Chondrocyte (in vitro differentiated cells): ENCODE results near the gene NLRC5. TPM values are rescaled to one million over a fixed set of nuclear protein-coding genes. Genes with fewer than 3 reads are reported as not detected.

Source experiments
- DNase-seq: peaks from one replicate; pipeline ENCODE4 v3.0.0; 2021; ENCODE audit warnings: mixed read lengths, low spot score
- H3K27ac Mint-ChIP-seq: one replicate; pipeline ENCODE4 v1.8.0; 2021; ENCODE audit warnings: mild to moderate bottlenecking, moderate library complexity, mixed read lengths; ENCODE audit not compliant: unreplicated experiment
- H3K27me3 Mint-ChIP-seq: 2 replicates; pipeline ENCODE4 v1.8.0; 2021; ENCODE audit warnings: low read depth, mixed read lengths
- H3K36me3 Mint-ChIP-seq: 2 replicates; pipeline ENCODE4 v1.8.0; 2021; ENCODE audit warnings: low read depth, mixed read lengths
- H3K4me1 Mint-ChIP-seq: 2 replicates; pipeline ENCODE4 v1.8.0; 2021; ENCODE audit warnings: low read depth, mild to moderate bottlenecking, mixed read lengths
- H3K4me3 Mint-ChIP-seq: one replicate; pipeline ENCODE4 v1.8.0; 2021; ENCODE audit warnings: mild to moderate bottlenecking, moderate library complexity, mixed read lengths; ENCODE audit not compliant: unreplicated experiment
- H3K9me3 Mint-ChIP-seq: 2 replicates; pipeline ENCODE4 v1.8.0; 2021; ENCODE audit warnings: low read depth, mixed read lengths
- CTCF ChIP-seq: fragments of 200-600 bp; sonication (generic); IDR thresholded peaks from 2 replicates; pipeline ENCODE4 v1.5.0; 2021; ENCODE audit warnings: antibody characterized with exemption, mild to moderate bottlenecking, moderate library complexity
- long read RNA-seq: library from polyadenylated mRNA; stranded (forward); transcript quantifications from one replicate; pipeline ENCODE4 v2.0.0, GENCODE V29; 2021
- total RNA-seq: library from RNA; stranded (reverse); gene quantifications from 3 replicates; pipeline ENCODE4 v1.2.1, GENCODE V29; 2021

NLRC5 gene
- 6.3 to 10.7 TPM (median 6.6 TPM) in 3 replicates for total RNA-seq
- long read RNA-seq, partial matches to known transcripts = 1 of 2 reads
- long read RNA-seq, other reads (novel, unspliced or antisense) = 1 of 2 reads

- no peaks in the 10 kb centered on the region for H3K36me3 Mint-ChIP-seq
- H3K4me3 Mint-ChIP-seq = peak within 1 kb of the TSS; percentile 99
- no peak for DNase-seq
- H3K4me1 Mint-ChIP-seq = peaks cover 26% of the 10 kb centered on the region
- H3K27me3 Mint-ChIP-seq = no peaks in the 10 kb centered on the region
- H3K27ac Mint-ChIP-seq = peak within 1 kb of the TSS; percentile 93
- no peaks in the 10 kb centered on the region for H3K9me3 Mint-ChIP-seq
- TF ChIP-seq CTCF = peak; percentile 31
Observed at GRCh38 chr16:56988948-56989945, at the start of gene NLRC5. NLRC5 (plus strand) TSS chr16:56989557; CDS start chr16:57020713, 31,156 bp downstream.

GRCh38 chr16:56939801-56940200, 49.6 kb upstream of the NLRC5 start:
- Mint-ChIP-seq H3K27me3 (no peaks in the 10 kb centered on the region), H3K4me3 (no peak overlapping the region), H3K27ac (peak overlapping the region; percentile 83), H3K36me3 (peaks cover 72% of the 10 kb centered on the region), H3K9me3 (no peaks in the 10 kb centered on the region), H3K4me1 (peaks cover 87% of the 10 kb centered on the region)
- no peak for TF ChIP-seq CTCF
- no peak for DNase-seq

GRCh38 chr16:56941092-56941491, 48.3 kb upstream of the NLRC5 start:
- Mint-ChIP-seq H3K36me3 (peaks cover 65% of the 10 kb centered on the region), H3K4me3 (no peak overlapping the region), H3K27me3 (no peaks in the 10 kb centered on the region), H3K27ac (no peak overlapping the region), H3K9me3 (no peaks in the 10 kb centered on the region), H3K4me1 (peaks cover 84% of the 10 kb centered on the region)
- no peak for DNase-seq
- TF ChIP-seq CTCF = no peak

- peaks cover 80% of the 10 kb centered on the region for H3K4me1 Mint-ChIP-seq
- DNase-seq = no peak
- H3K9me3 Mint-ChIP-seq = no peaks in the 10 kb centered on the region
- TF ChIP-seq CTCF = no peak
- no peak overlapping the region for H3K4me3 Mint-ChIP-seq
- H3K36me3 Mint-ChIP-seq = peaks cover 59% of the 10 kb centered on the region
- peak overlapping the region; percentile 45 for H3K27ac Mint-ChIP-seq
- no peaks in the 10 kb centered on the region for H3K27me3 Mint-ChIP-seq
Observed at GRCh38 chr16:56941856-56942331, 47.5 kb upstream of the NLRC5 start.

GRCh38 chr16:56943761-56944375, 45.5 kb upstream of the NLRC5 start:
- TF ChIP-seq CTCF = no peak
- H3K27me3 Mint-ChIP-seq = no peaks in the 10 kb centered on the region
- no peak overlapping the region for H3K4me3 Mint-ChIP-seq
- H3K36me3 Mint-ChIP-seq = peaks cover 42% of the 10 kb centered on the region
- DNase-seq = no peak
- peaks cover 64% of the 10 kb centered on the region for H3K4me1 Mint-ChIP-seq
- peak overlapping the region; percentile 70 for H3K27ac Mint-ChIP-seq
- no peaks in the 10 kb centered on the region for H3K9me3 Mint-ChIP-seq
